GM12878 (cell line): ENCODE measurements around the gene DENND1B. TPM values are rescaled to one million over a fixed set of nuclear protein-coding genes. Genes with fewer than 3 reads are reported as not detected.

Experiments used
- ATAC-seq: fragments of 200-7000 bp; cut with Tn5 transposase; 3 replicates; pipeline ENCODE4 v1.9.1; 2020; ENCODE audit warnings: mild to moderate bottlenecking, moderate library complexity
- BruUV-seq: library from RNA; stranded (reverse); fragments of 400-500 nt; replicated peaks from 2 replicates; lab custom pipeline; 2021; lab: Mats Ljungman, UMichigan
- CTCF ChIA-PET: fragments of 300-600 bp; sonication (Branson Sonifier 250); formaldehyde crosslinking; extraction: SDS; loops from one replicate; lab custom pipeline; 2021; ENCODE audit warnings: inconsistent platforms; lab: Yijun Ruan, JAX
- POLR2A ChIA-PET: fragments of 350-600 bp; formaldehyde crosslinking; extraction: SDS; loops from one replicate; lab custom pipeline; 2021; ENCODE audit warnings: inconsistent platforms; lab: Charles Lee
- RAD21 ChIA-PET: fragments of 300-600 bp; sonication (Branson Sonifier 250); formaldehyde crosslinking; loops from one replicate; lab custom pipeline; 2023; ENCODE audit warnings: antibody characterized with exemption; ENCODE audit not compliant: unreplicated experiment; lab: Charles Lee
- SMC1A ChIA-PET: fragments of 300-600 bp; sonication (Branson Sonifier 250); formaldehyde crosslinking; loops from one replicate; lab custom pipeline; 2023; ENCODE audit not compliant: unreplicated experiment, uncharacterized antibody; lab: Charles Lee
- DNase-seq: peaks from one replicate; pipeline ENCODE4 v3.0.0-alpha.2; 2011; ENCODE audit warnings: low read depth, low spot score
- FAIRE-seq: peaks from 3 replicates; lab custom pipeline; 2011; peaks lifted over from hg19 to GRCh38; lab: Jason Lieb, UNC
- H2AFZ ChIP-seq: 2 replicates; pipeline ENCODE4 v1.6.0; 2011; ENCODE audit warnings: low read depth, low read length, control low read depth; ENCODE audit not compliant: control insufficient read depth
- H3K27ac ChIP-seq: 2 replicates; pipeline ENCODE4 v1.5.1; 2011; ENCODE audit warnings: control low read depth; ENCODE audit not compliant: control insufficient read depth, insufficient read depth
- H3K27me3 ChIP-seq, 2 experiments: replicated peaks in 1 of 2; 2 replicates each; pipeline versions ENCODE4 v1.6.0 to v1.6.1; 2011; ENCODE audit warnings: low read length in 1 of 2; ENCODE audit not compliant: control insufficient read depth in 2 of 2, insufficient read depth in 2 of 2
- H3K36me3 ChIP-seq, 2 experiments: 2 replicates each; pipeline ENCODE4 v1.5.1; 2011; ENCODE audit warnings: low read length in 1 of 2; ENCODE audit not compliant: control insufficient read depth in 2 of 2, insufficient read depth in 2 of 2
- H3K4me1 ChIP-seq: 2 replicates; pipeline ENCODE4 v1.6.1; 2011; ENCODE audit warnings: mild to moderate bottlenecking, low read length, moderate library complexity, mixed read lengths; ENCODE audit not compliant: control insufficient read depth, insufficient read depth
- H3K4me2 ChIP-seq: 2 replicates; pipeline ENCODE4 v1.6.0; 2011; ENCODE audit warnings: control low read depth; ENCODE audit not compliant: control insufficient read depth, insufficient read depth
- H3K4me3 ChIP-seq: fragments of 200-600 bp; sonication (generic); 2 replicates; pipeline ENCODE4 v1.5.1; 2016
- H3K79me2 ChIP-seq: 2 replicates; pipeline ENCODE4 v1.6.0; 2011; ENCODE audit warnings: low read length; ENCODE audit not compliant: control insufficient read depth, insufficient read depth
- H3K9ac ChIP-seq: 2 replicates; pipeline ENCODE4 v1.8.0; 2011; ENCODE audit warnings: low read length, control low read depth, mixed read lengths; ENCODE audit not compliant: control insufficient read depth, insufficient read depth
- H3K9me3 ChIP-seq: replicated peaks from 3 replicates; pipeline ENCODE4 v1.5.1; 2011; ENCODE audit warnings: mild to moderate bottlenecking, low read length; ENCODE audit not compliant: control insufficient read depth, insufficient read depth
- H4K20me1 ChIP-seq: 2 replicates; pipeline ENCODE4 v1.6.0; 2011; ENCODE audit not compliant: control insufficient read depth, insufficient read depth
- CBFB ChIP-seq: IDR thresholded peaks from 2 replicates; pipeline ENCODE4 v1.6.1; 2016; ENCODE audit warnings: antibody characterized with exemption, low read depth
- CBX5 ChIP-seq: sonication (generic); IDR thresholded peaks from 2 replicates; pipeline ENCODE4 v1.6.1; 2016; ENCODE audit warnings: low read depth, moderate library complexity, mild to moderate bottlenecking, inconsistent platforms
- ESRRA ChIP-seq: IDR thresholded peaks from 2 replicates; pipeline ENCODE4 v1.6.1; 2012; ENCODE audit warnings: mild to moderate bottlenecking, low read length, improper control_type of control experiment
- HCFC1 ChIP-seq: fragments of 150-350 bp; IDR thresholded peaks from 2 replicates; pipeline ENCODE4 v1.6.1; 2014; ENCODE audit warnings: low read length
- LARP7 ChIP-seq: fragments of 450-650 bp; IDR thresholded peaks from 2 replicates; pipeline ENCODE4 v1.6.1; 2017; ENCODE audit warnings: mild to moderate bottlenecking
- MTA2 ChIP-seq: fragments of 450-650 bp; IDR thresholded peaks from 2 replicates; pipeline ENCODE4 v1.6.1; 2016; ENCODE audit warnings: low read depth, mild to moderate bottlenecking, moderate library complexity
- PML ChIP-seq: IDR thresholded peaks from 2 replicates; pipeline ENCODE4 v1.6.1; 2012; ENCODE audit warnings: low read length, inconsistent platforms
- POLR2AphosphoS5 ChIP-seq: IDR thresholded peaks from 2 replicates; pipeline ENCODE4 v1.6.1; 2011; ENCODE audit warnings: mild to moderate bottlenecking, low read length, inconsistent platforms
- RBBP5 ChIP-seq: fragments of 200-600 bp; sonication (generic); conservative IDR thresholded peaks from 2 replicates; pipeline ENCODE4 v1.6.1; 2016
- RELA ChIP-seq: fragments of 450-650 bp; IDR thresholded peaks from 2 replicates; pipeline ENCODE4 v1.8.0; 2014; ENCODE audit warnings: borderline replicate concordance; ENCODE audit not compliant: partially characterized antibody
- SIN3A ChIP-seq: IDR thresholded peaks from 2 replicates; pipeline ENCODE4 v1.6.1; 2012; ENCODE audit warnings: low read depth, low read length, improper control_type of control experiment
- SMC3 ChIP-seq: IDR thresholded peaks from 2 replicates; pipeline ENCODE4 v1.6.1; 2011; ENCODE audit warnings: low read length, improper control_type of control experiment, borderline replicate concordance
- SREBF1 ChIP-seq: IDR thresholded peaks from 2 replicates; pipeline ENCODE4 v1.6.1; 2012; ENCODE audit warnings: mild to moderate bottlenecking, low read length
- WRNIP1 ChIP-seq: IDR thresholded peaks from 2 replicates; pipeline ENCODE4 v1.6.1; 2011; ENCODE audit warnings: low read depth, low read length, improper control_type of control experiment, borderline replicate concordance
- YY1 ChIP-seq: IDR thresholded peaks from 2 replicates; pipeline ENCODE4 v1.6.1; 2011; ENCODE audit warnings: low read depth, mild to moderate bottlenecking, low read length
- ZSCAN29 ChIP-seq: fragments of 450-650 bp; IDR thresholded peaks from 2 replicates; pipeline ENCODE4 v1.6.1; 2017; ENCODE audit warnings: mild to moderate bottlenecking, moderate library complexity
- WGBS: methylation state at CpG from one replicate; pipeline ENCODE4 v1.1.6; 2016; ENCODE audit warnings: low lambda C conversion rate; ENCODE audit not compliant: insufficient replicate concordance, insufficient coverage; ENCODE audit errors: missing lambda C conversion rate; 5-methylcytosine and 5-hydroxymethylcytosine counted together
- in situ Hi-C: fragments of 300-500 bp; cut with MboI; formaldehyde crosslinking; loops from 9 replicates; pipeline ENCODE4 v1.14.3; 2018; ENCODE audit warnings: mixed read lengths
- intact Hi-C: fragments of 100-400 bp; cut with micrococcal nuclease; formaldehyde crosslinking; loops from one replicate; pipeline ENCODE4 v1.14.2; 2022; ENCODE audit not compliant: unreplicated experiment
- polyA plus RNA-seq, 11 experiments: library from polyadenylated mRNA; depleted of rRNA in 4 of 11; unstranded in 6 of 11; stranded (reverse) in 5 of 11; fragments of >200 nt; fragmentation: Nextera tagmentation in 4 of 11; fragmentation: Illumina TruSeq in 1 of 11; extraction: Ambion mirVana in 4 of 11; extraction: Trizol in 1 of 11; gene quantifications; 1 replicate in 1 of 11; 2 replicates in 10 of 11; pipeline versions ENCODE4 v1.2.1 to v1.2.3, GENCODE V29; 2011 to 2016; ENCODE audit warnings: inconsistent platforms in 2 of 11, missing spikeins in 2 of 11, low read depth in 1 of 11
- total RNA-seq, 4 experiments: library from RNA; depleted of rRNA in 3 of 4; stranded (reverse); fragments of >200 nt in 3 of 4; fragmentation: Illumina TruSeq in 1 of 4; extraction: Trizol in 1 of 4; gene quantifications; 2 replicates each; pipeline versions ENCODE4 v1.2.1 to v1.2.3, GENCODE V29; 2013 to 2021
- TF ChIP-seq, protein P1 (sequence below): fragments of 450-650 bp; IDR thresholded peaks from 2 replicates; pipeline ENCODE4 v1.6.1; 2018; ENCODE audit warnings: mild to moderate bottlenecking, low read depth, moderate library complexity; ENCODE audit not compliant: partially characterized antibody

The DENND1B gene
- total and polyA plus RNA-seq, 10 of the 15 experiments (the other 5 are each of a cell fraction or from before 2014, with no cell fraction given) = 1.7 to 10.7 (median 8.0) TPM

GRCh38 chr1:197725044-197725443 is 50.2 kb downstream of the DENND1B start:
- CTCF ChIA-PET = no interaction called here
- TF ChIP-seq CBX5 = peak; percentile 96
- TF ChIP-seq MTA2 = no peak
- ATAC-seq (no peak), FAIRE-seq (no peak), DNase-seq (no peak)
- no TSS peak for BruUV-seq
- SMC1A ChIA-PET = no interaction called here
- no peaks in the 10 kb centered on the region for H4K20me1 ChIP-seq
- no peaks in the 10 kb centered on the region; the same call in 1 of the 3 replicates for H3K9me3 ChIP-seq
- no peaks in the 10 kb centered on the region for H3K27me3 ChIP-seq
- H3K4me1 ChIP-seq = no peaks in the 10 kb centered on the region
- H3K27ac ChIP-seq = no peak overlapping the region
- H3K9ac ChIP-seq = no peak overlapping the region
- H3K4me2 ChIP-seq = no peak overlapping the region
- no peaks in the 10 kb centered on the region for H3K36me3 ChIP-seq
- no peaks in the 10 kb centered on the region for H3K79me2 ChIP-seq
- in situ Hi-C loops (no loop called here), intact Hi-C loops (no loop called here)
- H2AFZ ChIP-seq = no peak overlapping the region
- RAD21 ChIA-PET = no interaction called here
- POLR2A ChIA-PET = no interaction called here
- no peak overlapping the region for H3K4me3 ChIP-seq
- 57% methylated on average over 1 of the region's 1 CpG for WGBS

DNA sequence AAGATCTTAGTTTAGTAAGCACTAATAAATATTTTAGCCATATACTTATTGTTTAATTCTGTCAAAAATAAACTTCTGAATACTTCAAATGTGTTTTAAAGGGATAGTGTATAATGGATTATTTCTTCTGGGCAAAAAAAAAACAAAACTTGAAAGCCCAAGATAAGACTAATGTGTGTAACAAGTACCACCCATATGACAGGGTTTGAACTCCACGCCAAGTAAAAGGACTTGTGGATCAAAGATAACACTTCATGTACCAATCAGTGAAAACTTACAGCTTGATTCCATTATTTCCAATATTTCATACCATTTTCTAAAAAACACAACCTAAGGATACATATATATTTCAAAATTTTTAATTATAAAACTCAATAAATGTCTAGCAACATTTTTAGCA is 59.5 kb downstream of the DENND1B start:
- in situ Hi-C loops = no loop called here
- Histone ChIP-seq H3K4me1 (no peaks in the 10 kb centered on the region), H4K20me1 (no peaks in the 10 kb centered on the region), H3K4me3 (no peak overlapping the region), H3K9me3 (no peaks in the 10 kb centered on the region), H3K27ac (no peak overlapping the region), H3K79me2 (no peaks in the 10 kb centered on the region), H3K4me2 (no peak overlapping the region), H3K36me3 (no peaks in the 10 kb centered on the region), H3K9ac (no peak overlapping the region), H3K27me3 (no peaks in the 10 kb centered on the region), H2AFZ (no peak overlapping the region)
- POLR2A ChIA-PET = no interaction called here
- RAD21 ChIA-PET = interaction anchor here (0.6 to 1.2 kb wide), 4 partner anchors 11 to 91 kb away, joined by 3 to 4 read pairs (median 4); no protein-coding TSS in a partner anchor
- SMC1A ChIA-PET = interaction anchor here (1.8 kb wide), 1 partner anchor 11 kb away, joined by 7 read pairs; no protein-coding TSS in a partner anchor
- DNase-seq (no peak), FAIRE-seq (no peak), ATAC-seq (no peak)
- WGBS = 50% methylated on average over 1 of the region's 1 CpG
- CTCF ChIA-PET = interaction anchor here (1.7 kb wide), 1 partner anchor 153 kb away, joined by 4 read pairs; no protein-coding TSS in a partner anchor
- intact Hi-C loops = no loop called here
- no TSS peak for BruUV-seq
- TF ChIP-seq RELA (no peak), PML (no peak), RBBP5 (no peak), HCFC1 (no peak), WRNIP1 (no peak), SIN3A (no peak), ESRRA (no peak), CBFB (no peak), ZSCAN29 (no peak), YY1 (no peak), POLR2AphosphoS5 (no peak), SMC3 (no peak), LARP7 (no peak), SREBF1 (no peak)
- TF ChIP-seq, protein P1, sequence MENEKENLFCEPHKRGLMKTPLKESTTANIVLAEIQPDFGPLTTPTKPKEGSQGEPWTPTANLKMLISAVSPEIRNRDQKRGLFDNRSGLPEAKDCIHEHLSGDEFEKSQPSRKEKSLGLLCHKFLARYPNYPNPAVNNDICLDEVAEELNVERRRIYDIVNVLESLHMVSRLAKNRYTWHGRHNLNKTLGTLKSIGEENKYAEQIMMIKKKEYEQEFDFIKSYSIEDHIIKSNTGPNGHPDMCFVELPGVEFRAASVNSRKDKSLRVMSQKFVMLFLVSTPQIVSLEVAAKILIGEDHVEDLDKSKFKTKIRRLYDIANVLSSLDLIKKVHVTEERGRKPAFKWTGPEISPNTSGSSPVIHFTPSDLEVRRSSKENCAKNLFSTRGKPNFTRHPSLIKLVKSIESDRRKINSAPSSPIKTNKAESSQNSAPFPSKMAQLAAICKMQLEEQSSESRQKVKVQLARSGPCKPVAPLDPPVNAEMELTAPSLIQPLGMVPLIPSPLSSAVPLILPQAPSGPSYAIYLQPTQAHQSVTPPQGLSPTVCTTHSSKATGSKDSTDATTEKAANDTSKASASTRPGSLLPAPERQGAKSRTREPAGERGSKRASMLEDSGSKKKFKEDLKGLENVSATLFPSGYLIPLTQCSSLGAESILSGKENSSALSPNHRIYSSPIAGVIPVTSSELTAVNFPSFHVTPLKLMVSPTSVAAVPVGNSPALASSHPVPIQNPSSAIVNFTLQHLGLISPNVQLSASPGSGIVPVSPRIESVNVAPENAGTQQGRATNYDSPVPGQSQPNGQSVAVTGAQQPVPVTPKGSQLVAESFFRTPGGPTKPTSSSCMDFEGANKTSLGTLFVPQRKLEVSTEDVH = no peak
